ENCODE data around the gene INTS4.

- TF ChIP-seq, protein P1, sequence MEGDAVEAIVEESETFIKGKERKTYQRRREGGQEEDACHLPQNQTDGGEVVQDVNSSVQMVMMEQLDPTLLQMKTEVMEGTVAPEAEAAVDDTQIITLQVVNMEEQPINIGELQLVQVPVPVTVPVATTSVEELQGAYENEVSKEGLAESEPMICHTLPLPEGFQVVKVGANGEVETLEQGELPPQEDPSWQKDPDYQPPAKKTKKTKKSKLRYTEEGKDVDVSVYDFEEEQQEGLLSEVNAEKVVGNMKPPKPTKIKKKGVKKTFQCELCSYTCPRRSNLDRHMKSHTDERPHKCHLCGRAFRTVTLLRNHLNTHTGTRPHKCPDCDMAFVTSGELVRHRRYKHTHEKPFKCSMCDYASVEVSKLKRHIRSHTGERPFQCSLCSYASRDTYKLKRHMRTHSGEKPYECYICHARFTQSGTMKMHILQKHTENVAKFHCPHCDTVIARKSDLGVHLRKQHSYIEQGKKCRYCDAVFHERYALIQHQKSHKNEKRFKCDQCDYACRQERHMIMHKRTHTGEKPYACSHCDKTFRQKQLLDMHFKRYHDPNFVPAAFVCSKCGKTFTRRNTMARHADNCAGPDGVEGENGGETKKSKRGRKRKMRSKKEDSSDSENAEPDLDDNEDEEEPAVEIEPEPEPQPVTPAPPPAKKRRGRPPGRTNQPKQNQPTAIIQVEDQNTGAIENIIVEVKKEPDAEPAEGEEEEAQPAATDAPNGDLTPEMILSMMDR (conservative IDR thresholded peaks at IDR 0.05; ENCODE audit: low read depth, low read length) = no peak
- TF ChIP-seq, protein P2, sequence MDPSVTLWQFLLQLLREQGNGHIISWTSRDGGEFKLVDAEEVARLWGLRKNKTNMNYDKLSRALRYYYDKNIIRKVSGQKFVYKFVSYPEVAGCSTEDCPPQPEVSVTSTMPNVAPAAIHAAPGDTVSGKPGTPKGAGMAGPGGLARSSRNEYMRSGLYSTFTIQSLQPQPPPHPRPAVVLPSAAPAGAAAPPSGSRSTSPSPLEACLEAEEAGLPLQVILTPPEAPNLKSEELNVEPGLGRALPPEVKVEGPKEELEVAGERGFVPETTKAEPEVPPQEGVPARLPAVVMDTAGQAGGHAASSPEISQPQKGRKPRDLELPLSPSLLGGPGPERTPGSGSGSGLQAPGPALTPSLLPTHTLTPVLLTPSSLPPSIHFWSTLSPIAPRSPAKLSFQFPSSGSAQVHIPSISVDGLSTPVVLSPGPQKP (IDR thresholded peaks at IDR 0.05; ENCODE audit: borderline replicate concordance, low read depth, low read length) = no peak
- TF ChIP-seq FOS (IDR thresholded peaks at IDR 0.05; ENCODE audit: low read depth, low read length) (no peak), RAD21 (IDR thresholded peaks at IDR 0.05; ENCODE audit: low read length) (no peak), MXI1 (IDR thresholded peaks at IDR 0.05; ENCODE audit: borderline replicate concordance, low read depth, low read length) (no peak), RCOR1 (IDR thresholded peaks at IDR 0.05; ENCODE audit: insufficient replicate concordance, low read length) (no peak), MAZ (IDR thresholded peaks at IDR 0.05; ENCODE audit: borderline replicate concordance, low read depth, low read length) (no peak), POLR2A (IDR thresholded peaks at IDR 0.05; ENCODE audit: low read depth, low read length) (no peak), RFX5 (IDR thresholded peaks at IDR 0.05; ENCODE audit: low read depth, low read length) (no peak)
- TF ChIP-seq, protein P3, sequence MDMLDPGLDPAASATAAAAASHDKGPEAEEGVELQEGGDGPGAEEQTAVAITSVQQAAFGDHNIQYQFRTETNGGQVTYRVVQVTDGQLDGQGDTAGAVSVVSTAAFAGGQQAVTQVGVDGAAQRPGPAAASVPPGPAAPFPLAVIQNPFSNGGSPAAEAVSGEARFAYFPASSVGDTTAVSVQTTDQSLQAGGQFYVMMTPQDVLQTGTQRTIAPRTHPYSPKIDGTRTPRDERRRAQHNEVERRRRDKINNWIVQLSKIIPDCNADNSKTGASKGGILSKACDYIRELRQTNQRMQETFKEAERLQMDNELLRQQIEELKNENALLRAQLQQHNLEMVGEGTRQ (IDR thresholded peaks at IDR 0.05; ENCODE audit: low read depth, low read length) = no peak
These were observed 41.8 kb upstream of the INTS4 start for GRCh38 chr11:78036313-78036712.

Data from IMR-90 (cell line).